Liver (tissue), 9 donors: Measurements from ENCODE around the gene NCK2. TPM values are rescaled to one million over a fixed set of nuclear protein-coding genes. Genes with fewer than 3 reads are reported as not detected.

ENCODE experiments used
- DNase-seq: peaks from one replicate; pipeline ENCODE4 v3.0.0-alpha.2; 2017; ENCODE audit warnings: low spot score
- H3K27ac ChIP-seq, 2 donors: one replicate each; pipeline ENCODE4 v1.7.0; 2013; ENCODE audit warnings: inconsistent platforms in 2 of 2, low read length in 2 of 2, control low read depth in 1 of 2, low read depth in 1 of 2, mild to moderate bottlenecking in 1 of 2
- H3K27me3 ChIP-seq, 4 donors: one replicate each; pipeline versions ENCODE4 v1.6.1 to v1.7.0; 2013; ENCODE audit warnings: low read length in 3 of 4, inconsistent platforms in 1 of 4, mild to moderate bottlenecking in 1 of 4, moderate library complexity in 1 of 4; ENCODE audit not compliant: control insufficient read depth in 4 of 4, insufficient read depth in 4 of 4
- H3K36me3 ChIP-seq, 4 donors: one replicate each; pipeline versions ENCODE4 v1.6.1 to v1.7.0; 2013; ENCODE audit warnings: low read length in 3 of 4, mild to moderate bottlenecking in 3 of 4, low read depth in 1 of 4, moderate library complexity in 1 of 4; ENCODE audit not compliant: control insufficient read depth in 4 of 4, insufficient read depth in 3 of 4
- H3K4me1 ChIP-seq, 4 donors: one replicate each; pipeline versions ENCODE4 v1.6.1 to v1.7.0; 2013; ENCODE audit warnings: low read length in 3 of 4, mild to moderate bottlenecking in 3 of 4, moderate library complexity in 1 of 4; ENCODE audit not compliant: control insufficient read depth in 4 of 4, insufficient read depth in 4 of 4
- H3K4me3 ChIP-seq, 3 donors: one replicate each; pipeline versions ENCODE4 v1.6.1 to v1.7.0; 2013; ENCODE audit warnings: low read length in 3 of 3, control low read depth in 1 of 3, low read depth in 1 of 3, mild to moderate bottlenecking in 1 of 3
- H3K9ac ChIP-seq, 2 donors: one replicate each; pipeline ENCODE4 v1.7.0; 2013; ENCODE audit warnings: low read length in 2 of 2, mild to moderate bottlenecking in 2 of 2, moderate library complexity in 2 of 2, control low read depth in 1 of 2, low read depth in 1 of 2
- H3K9me3 ChIP-seq, 4 donors: one replicate each; pipeline versions ENCODE4 v1.6.1 to v1.7.0; 2013; ENCODE audit warnings: low read length in 3 of 4; ENCODE audit not compliant: control insufficient read depth in 4 of 4
- ATF3 ChIP-seq: IDR thresholded peaks from 2 replicates; pipeline ENCODE4 v1.6.1; 2016; ENCODE audit warnings: antibody characterized with exemption
- CTCF ChIP-seq: fragments of 150-350 bp; IDR thresholded peaks from 2 replicates; pipeline ENCODE4 v1.5.1; 2017; ENCODE audit warnings: improper control_type of control experiment, low read depth, low read length; ENCODE audit not compliant: missing input control
- EGR1 ChIP-seq, 2 donors: IDR thresholded peaks; 2 replicates each; pipeline ENCODE4 v1.6.1; 2016 to 2018; ENCODE audit warnings: antibody characterized with exemption in 2 of 2, low read depth in 2 of 2
- FOXA1 ChIP-seq: IDR thresholded peaks from 2 replicates; pipeline ENCODE4 v1.6.1; 2016; ENCODE audit warnings: antibody characterized with exemption
- FOXA2 ChIP-seq: IDR thresholded peaks from 2 replicates; pipeline ENCODE4 v1.6.1; 2016; ENCODE audit warnings: antibody characterized with exemption
- GABPA ChIP-seq, 2 donors: IDR thresholded peaks in 1 of 2; conservative IDR thresholded peaks in 1 of 2; 2 replicates each; pipeline ENCODE4 v1.6.1; 2016; ENCODE audit warnings: antibody characterized with exemption in 2 of 2, mild to moderate bottlenecking in 1 of 2, moderate library complexity in 1 of 2
- HNF4A ChIP-seq, 2 donors: conservative IDR thresholded peaks; 2 replicates each; pipeline ENCODE4 v1.6.1; 2016; ENCODE audit warnings: antibody characterized with exemption in 2 of 2, mild to moderate bottlenecking in 2 of 2
- JUND ChIP-seq, 2 donors: IDR thresholded peaks; 2 replicates each; pipeline ENCODE4 v1.6.1; 2016; ENCODE audit warnings: antibody characterized with exemption in 2 of 2
- MAX ChIP-seq: IDR thresholded peaks from 2 replicates; pipeline ENCODE4 v1.6.1; 2016; ENCODE audit warnings: antibody characterized with exemption
- NR2F2 ChIP-seq: IDR thresholded peaks from 2 replicates; pipeline ENCODE4 v1.6.1; 2016; ENCODE audit warnings: antibody characterized with exemption
- RAD21 ChIP-seq, 2 donors: IDR thresholded peaks; 2 replicates each; pipeline ENCODE4 v1.6.1; 2016; ENCODE audit warnings: antibody characterized with exemption in 2 of 2, mild to moderate bottlenecking in 2 of 2
- REST ChIP-seq: IDR thresholded peaks from 2 replicates; pipeline ENCODE4 v1.6.1; 2016; ENCODE audit warnings: antibody characterized with exemption, mild to moderate bottlenecking
- RXRA ChIP-seq, 2 donors: IDR thresholded peaks; 2 replicates each; pipeline ENCODE4 v1.6.1; 2017 to 2018; ENCODE audit warnings: antibody characterized with exemption in 2 of 2, mild to moderate bottlenecking in 1 of 2
- SP1 ChIP-seq: IDR thresholded peaks from 2 replicates; pipeline ENCODE4 v1.6.1; 2018; ENCODE audit warnings: antibody characterized with exemption, mild to moderate bottlenecking
- TAF1 ChIP-seq: conservative IDR thresholded peaks from 2 replicates; pipeline ENCODE4 v1.6.1; 2016; ENCODE audit warnings: antibody characterized with exemption, mild to moderate bottlenecking
- ZBTB33 ChIP-seq: IDR thresholded peaks from 2 replicates; pipeline ENCODE4 v1.6.1; 2016; ENCODE audit warnings: antibody characterized with exemption
- WGBS: extraction: QIAGEN DNeasy Blood & Tissue Kit; methylation state at CpG from one replicate; pipeline ENCODE4 v1.1.7; 2013; 5-methylcytosine and 5-hydroxymethylcytosine counted together
- polyA plus RNA-seq, 2 donors: library from polyadenylated mRNA; stranded (reverse) in 1 of 2; unstranded in 1 of 2; fragments of 200-250 nt in 1 of 2; fragments of >200 nt in 1 of 2; fragmentation: Nextera tagmentation in 1 of 2; extraction: Ambion mirVana in 1 of 2; gene quantifications; one replicate each; pipeline versions ENCODE4 v1.2.1 to v1.2.3, GENCODE V29; 2013 to 2015
- total RNA-seq, 2 donors: library from RNA; depleted of rRNA; stranded (reverse); fragments of >200 nt; gene quantifications; one replicate each; pipeline ENCODE4 v1.2.3, GENCODE V29; 2014
- donor health status: healthy.
- donor health status: healthy.
- donor health status: healthy.
- donor health status: healthy.
- donor health status: healthy.

The NCK2 gene
- total and polyA plus RNA-seq, 4 donors, result 3.4 to 15.0 (median 10.7) TPM

- no peak for TF ChIP-seq REST
- TF ChIP-seq ATF3, result no peak
These were observed 103.7 kb downstream of the NCK2 start (continued) for GRCh38 chr2:105848367-105848766.

GRCh38 chr2:105849431-105850179 is 104.9 kb downstream of the NCK2 start:
- H3K36me3 ChIP-seq, result no peaks in the 10 kb centered on the region
- H3K27ac ChIP-seq, result no peak overlapping the region
- H3K9ac ChIP-seq, result no peak overlapping the region
- H3K9me3 ChIP-seq, result no peaks in the 10 kb centered on the region
- H3K27me3 ChIP-seq, result no peaks in the 10 kb centered on the region
- 95% methylated on average over 4 of the region's 4 CpGs for WGBS
- peaks cover 0 to 8% (median 2%) of the 10 kb centered on the region in 4 donors for H3K4me1 ChIP-seq
- no peak for DNase-seq
- no peak overlapping the region for H3K4me3 ChIP-seq
- TF ChIP-seq ZBTB33 (no peak), MAX (no peak), GABPA (IDR thresholded peaks at IDR 0.05 in 1 of 2, conservative IDR thresholded peaks at IDR 0.05 in 1 of 2) (no peak), HNF4A (conservative IDR thresholded peaks at IDR 0.05) (no peak), ATF3 (no peak), FOXA2 (no peak), NR2F2 (no peak), FOXA1 (no peak), RXRA (IDR thresholded peaks at IDR 0.05) (no peak), SP1 (no peak), REST (no peak), CTCF (no peak), EGR1 (IDR thresholded peaks at IDR 0.05; ENCODE audit: low read depth in 2 of 2) (no peak), RAD21 (IDR thresholded peaks at IDR 0.05) (no peak), TAF1 (no peak), JUND (IDR thresholded peaks at IDR 0.05) (no peak)
